ENCODE measurements around the gene UBIAD1. TPM values are rescaled to one million over a fixed set of nuclear protein-coding genes. Genes with fewer than 3 reads are reported as not detected.

UBIAD1 gene, protein sequence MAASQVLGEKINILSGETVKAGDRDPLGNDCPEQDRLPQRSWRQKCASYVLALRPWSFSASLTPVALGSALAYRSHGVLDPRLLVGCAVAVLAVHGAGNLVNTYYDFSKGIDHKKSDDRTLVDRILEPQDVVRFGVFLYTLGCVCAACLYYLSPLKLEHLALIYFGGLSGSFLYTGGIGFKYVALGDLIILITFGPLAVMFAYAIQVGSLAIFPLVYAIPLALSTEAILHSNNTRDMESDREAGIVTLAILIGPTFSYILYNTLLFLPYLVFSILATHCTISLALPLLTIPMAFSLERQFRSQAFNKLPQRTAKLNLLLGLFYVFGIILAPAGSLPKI
- 34.8 TPM for polyA plus RNA-seq (2012; ENCODE audit: insufficient read length, low read depth)

DNA sequence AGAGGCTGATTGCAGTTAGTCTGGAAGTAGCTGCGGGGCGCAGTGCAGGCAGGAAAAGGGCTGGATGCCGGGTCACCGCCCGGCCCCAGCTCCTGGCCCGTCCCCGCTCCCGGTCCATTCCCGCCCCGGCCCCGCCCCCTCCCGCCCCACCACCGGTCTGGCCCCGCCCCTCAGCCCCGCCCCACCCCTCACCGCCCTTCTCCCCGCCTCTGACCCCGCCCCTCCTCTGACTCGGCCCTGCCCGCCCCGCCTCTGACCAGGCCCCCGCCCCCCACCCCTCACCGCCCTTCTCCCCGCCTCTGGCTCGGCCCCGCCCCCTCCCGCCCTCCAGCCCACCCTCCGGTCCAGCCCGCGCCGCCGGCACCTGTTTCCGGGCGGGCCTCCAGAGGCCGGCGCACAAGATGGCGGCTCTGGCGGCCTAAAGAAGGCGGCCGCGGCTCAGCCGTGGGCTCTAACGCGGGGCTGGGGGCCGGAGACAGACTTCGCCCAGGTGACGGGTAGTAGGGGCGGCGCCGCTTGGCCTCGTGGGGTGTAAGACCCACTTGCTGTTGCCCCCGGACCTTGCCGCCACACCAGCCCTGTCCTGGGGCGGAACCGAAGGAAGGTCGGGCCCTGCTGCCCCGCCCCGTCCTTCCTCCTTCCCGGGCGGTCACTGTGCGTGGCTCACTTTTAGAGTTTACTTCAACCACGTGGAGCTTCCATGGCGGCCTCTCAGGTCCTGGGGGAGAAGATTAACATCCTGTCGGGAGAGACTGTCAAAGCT is at the start of gene UBIAD1:
Gene UBIAD1, plus strand, starts transcription at position 367 of the 763 bp plus-strand sequence. Its CDS starts 334 bp downstream, at position 701.
- TF ChIP-seq REST (IDR thresholded peaks at IDR 0.05; ENCODE audit: insufficient read depth in 1 of 2, low read depth in 2 of 2, low read length in 2 of 2): peak in 1 of 2 experiments; percentile 18; a peak in 1 of 4 replicates
- peak; percentile 81; the same call in 1 of the 2 replicates for TF ChIP-seq TAF1 (IDR thresholded peaks at IDR 0.05; ENCODE audit: borderline replicate concordance, insufficient read depth, low read length)
- TF ChIP-seq POLR2AphosphoS5 (IDR thresholded peaks at IDR 0.05; ENCODE audit: low read depth, low read length): peak; percentile 81
- peak; percentile 94; the same call in 1 of the 2 replicates for TF ChIP-seq SIN3A (IDR thresholded peaks at IDR 0.05; ENCODE audit: borderline replicate concordance, insufficient read depth, low read length)
- TF ChIP-seq FOXP2 (optimal IDR thresholded peaks at IDR 0.05; ENCODE audit: borderline replicate concordance, extremely low read depth, extremely low read length, insufficient read depth): no peak

GRCh38 chr1:11227106-11228077 is 45.6 kb upstream of the UBIAD1 start:
- no peak for TF ChIP-seq POLR2AphosphoS5 (IDR thresholded peaks at IDR 0.05; ENCODE audit: low read depth, low read length)
- TF ChIP-seq FOXP2 (optimal IDR thresholded peaks at IDR 0.05; ENCODE audit: borderline replicate concordance, extremely low read depth, extremely low read length, insufficient read depth): no peak
- no peak for TF ChIP-seq TAF1 (IDR thresholded peaks at IDR 0.05; ENCODE audit: borderline replicate concordance, insufficient read depth, low read length)
- no peak for TF ChIP-seq SIN3A (IDR thresholded peaks at IDR 0.05; ENCODE audit: borderline replicate concordance, insufficient read depth, low read length)
- no peak for TF ChIP-seq REST (IDR thresholded peaks at IDR 0.05; ENCODE audit: insufficient read depth in 1 of 2, low read depth in 2 of 2, low read length in 2 of 2)

GRCh38 chr1:11229203-11229602 is 43.8 kb upstream of the UBIAD1 start:
- TF ChIP-seq TAF1 (IDR thresholded peaks at IDR 0.05; ENCODE audit: borderline replicate concordance, insufficient read depth, low read length) (no peak), FOXP2 (optimal IDR thresholded peaks at IDR 0.05; ENCODE audit: borderline replicate concordance, extremely low read depth, extremely low read length, insufficient read depth) (no peak), REST (IDR thresholded peaks at IDR 0.05; ENCODE audit: insufficient read depth in 1 of 2, low read depth in 2 of 2, low read length in 2 of 2) (no peak), SIN3A (IDR thresholded peaks at IDR 0.05; ENCODE audit: borderline replicate concordance, insufficient read depth, low read length) (no peak), POLR2AphosphoS5 (IDR thresholded peaks at IDR 0.05; ENCODE audit: low read depth, low read length) (no peak)

DNA sequence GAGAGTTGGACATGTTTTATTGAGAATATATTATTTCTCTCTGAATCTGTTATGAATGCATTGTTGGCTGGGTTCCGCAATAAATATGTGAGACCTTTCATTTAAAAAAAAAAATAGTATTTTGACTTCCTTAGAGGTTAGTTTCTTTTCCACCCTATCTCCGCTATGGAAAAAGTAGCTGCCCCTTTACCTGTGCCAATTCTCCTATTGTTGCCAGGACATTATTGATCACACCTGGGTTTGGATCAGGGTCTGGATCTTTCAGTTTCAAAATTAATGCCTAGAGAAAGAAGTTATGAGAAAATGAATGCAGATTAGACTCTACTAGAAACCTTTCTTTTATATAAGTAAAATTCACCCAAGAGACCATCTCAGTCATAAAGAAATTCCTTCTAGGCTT is 39.8 kb upstream of the UBIAD1 start:
- no peak for TF ChIP-seq SIN3A (IDR thresholded peaks at IDR 0.05; ENCODE audit: borderline replicate concordance, insufficient read depth, low read length)
- no peak for TF ChIP-seq POLR2AphosphoS5 (IDR thresholded peaks at IDR 0.05; ENCODE audit: low read depth, low read length)
- no peak for TF ChIP-seq FOXP2 (optimal IDR thresholded peaks at IDR 0.05; ENCODE audit: borderline replicate concordance, extremely low read depth, extremely low read length, insufficient read depth)
- no peak for TF ChIP-seq TAF1 (IDR thresholded peaks at IDR 0.05; ENCODE audit: borderline replicate concordance, insufficient read depth, low read length)
- TF ChIP-seq REST (IDR thresholded peaks at IDR 0.05; ENCODE audit: insufficient read depth in 1 of 2, low read depth in 2 of 2, low read length in 2 of 2): no peak
